PC-3 (cell line): ENCODE measurements around the gene DDX54. TPM values are rescaled to one million over a fixed set of nuclear protein-coding genes. Genes with fewer than 3 reads are reported as not detected.

Experiments used
- ATAC-seq: fragments of 200-7000 bp; cut with Tn5 transposase; 2 replicates; pipeline ENCODE4 v1.9.1; 2020; ENCODE audit warnings: mild to moderate bottlenecking, moderate library complexity
- BruUV-seq: library from RNA; stranded (reverse); fragments of 400-500 nt; replicated peaks from 2 replicates; lab custom pipeline; 2021; lab: Mats Ljungman, UMichigan
- CTCF ChIA-PET: fragments of 300-600 bp; sonication (Branson Sonifier 250); formaldehyde crosslinking; loops from one replicate; lab custom pipeline; 2022; ENCODE audit warnings: antibody characterized with exemption; lab: Charles Lee
- POLR2A ChIA-PET: fragments of 300-600 bp; sonication (Branson Sonifier 250); formaldehyde crosslinking; loops from one replicate; lab custom pipeline; 2022; ENCODE audit warnings: antibody characterized with exemption; ENCODE audit not compliant: unreplicated experiment; lab: Charles Lee
- DNase-seq: peaks from one replicate; pipeline ENCODE4 v3.0.0-alpha.2; 2015
- H2AFZ ChIP-seq: fragments of 300-600 bp; sonication (generic); 2 replicates; pipeline ENCODE4 v1.6.0; 2016; ENCODE audit warnings: antibody characterized with exemption, low read length
- H3F3A ChIP-seq: fragments of 300-600 bp; sonication (generic); one replicate; pipeline ENCODE4 v1.6.0; 2017; ENCODE audit warnings: antibody characterized with exemption, low read length, control low read depth, mild to moderate bottlenecking; ENCODE audit not compliant: unreplicated experiment
- H3K27ac ChIP-seq: fragments of 300-600 bp; sonication (generic); 2 replicates; pipeline ENCODE4 v1.5.1; 2016; ENCODE audit warnings: mild to moderate bottlenecking, low read length
- H3K27me3 ChIP-seq: fragments of 300-600 bp; sonication (generic); 2 replicates; pipeline ENCODE4 v1.6.1; 2016; ENCODE audit warnings: low read length, mixed read lengths
- H3K36me3 ChIP-seq: fragments of 300-600 bp; sonication (generic); 2 replicates; pipeline ENCODE4 v1.6.1; 2016; ENCODE audit warnings: low read depth, mixed run types, low read length, mixed read lengths
- H3K4me1 ChIP-seq: fragments of 300-600 bp; sonication (generic); 2 replicates; pipeline ENCODE4 v1.5.1; 2016; ENCODE audit warnings: low read length; ENCODE audit not compliant: insufficient read depth
- H3K4me2 ChIP-seq: fragments of 300-600 bp; sonication (generic); 2 replicates; pipeline ENCODE4 v1.6.0; 2016; ENCODE audit warnings: low read length
- H3K4me3 ChIP-seq: fragments of 300-600 bp; sonication (generic); 2 replicates; pipeline ENCODE4 v1.5.1; 2016; ENCODE audit warnings: mild to moderate bottlenecking, low read length, mixed read lengths
- H3K79me2 ChIP-seq: fragments of 300-600 bp; sonication (generic); 2 replicates; pipeline ENCODE4 v1.6.1; 2017; ENCODE audit warnings: low read length, mixed read lengths
- H3K9ac ChIP-seq: fragments of 300-600 bp; sonication (generic); 2 replicates; pipeline ENCODE4 v1.6.0; 2016; ENCODE audit warnings: mild to moderate bottlenecking, low read length
- H3K9me2 ChIP-seq: fragments of 300-600 bp; sonication (generic); replicated peaks from 2 replicates; pipeline ENCODE4 v1.6.1; 2016; ENCODE audit warnings: mixed run types, low read length, mixed read lengths
- H3K9me3 ChIP-seq: fragments of 300-600 bp; sonication (generic); 2 replicates; pipeline ENCODE4 v1.6.1; 2016; ENCODE audit warnings: low read length, mixed read lengths
- H4K20me1 ChIP-seq: fragments of 300-600 bp; sonication (generic); 2 replicates; pipeline ENCODE4 v1.6.1; 2016; ENCODE audit warnings: low read length, mixed read lengths
- CTCF ChIP-seq: fragments of 300-600 bp; sonication (generic); conservative IDR thresholded peaks from 2 replicates; pipeline ENCODE4 v1.5.1; 2017; ENCODE audit warnings: antibody characterized with exemption, low read depth, mild to moderate bottlenecking, low read length
- EZH2 ChIP-seq: fragments of 300-600 bp; sonication (generic); IDR thresholded peaks from one replicate; pipeline ENCODE4 v1.6.1; 2017; ENCODE audit warnings: antibody characterized with exemption, mild to moderate bottlenecking, low read length; ENCODE audit not compliant: unreplicated experiment
- EZH2phosphoT487 ChIP-seq: fragments of 300-600 bp; sonication (generic); IDR thresholded peaks from 2 replicates; pipeline ENCODE4 v1.6.1; 2018; ENCODE audit warnings: mild to moderate bottlenecking, antibody characterized with exemption, low read length, borderline replicate concordance
- intact Hi-C: fragments of 100-400 bp; cut with micrococcal nuclease; formaldehyde crosslinking; loops from 2 replicates; pipeline ENCODE4 v1.9.0; 2023
- total RNA-seq: library from RNA; depleted of rRNA; stranded (reverse); fragments of >200 nt; gene quantifications from 2 replicates; pipeline ENCODE4 v1.2.3, GENCODE V29; 2014

Gene DDX54
- total RNA-seq, 1 experiment from 2014 or later = 158 TPM

GRCh38 chr12:113173081-113173698 is 12.1 kb downstream of the DDX54 start:
- ChIA-PET CTCF (no interaction called here), POLR2A (interaction anchor here (0.6 kb wide), 1 partner anchor 184 kb away, joined by 3 read pairs; no protein-coding TSS in a partner anchor)
- Histone ChIP-seq H3K4me3 (no peak overlapping the region), H4K20me1 (0 out of 2 replicates have a peak, but pooled peaks cover 4% of the 10 kb centered on the region), H3K4me1 (no peaks in the 10 kb centered on the region), H3K36me3 (peaks cover 78% of the 10 kb centered on the region), H3K4me2 (no peak overlapping the region), H3K79me2 (no peaks in the 10 kb centered on the region), H3K27me3 (no peaks in the 10 kb centered on the region), H3F3A (no peaks in the 10 kb centered on the region), H3K9me2 (no peaks in the 10 kb centered on the region), H3K27ac (no peak overlapping the region), H3K9ac (no peak overlapping the region), H2AFZ (no peak overlapping the region), H3K9me3 (no peaks in the 10 kb centered on the region)
- TF ChIP-seq CTCF (no peak), EZH2phosphoT487 (no peak), EZH2 (no peak)
- no TSS peak for BruUV-seq
- intact Hi-C loops = no loop called here
- no peak for ATAC-seq
- DNase-seq = no peak

- no peak for ATAC-seq
- POLR2A ChIA-PET = no interaction called here
Measured at GRCh38 chr12:113172185-113172584, 13.1 kb downstream of the DDX54 start.

More at GRCh38 chr12:113172185-113172584, 13.1 kb downstream of the DDX54 start:
- Histone ChIP-seq H3F3A (no peaks in the 10 kb centered on the region), H3K9me3 (no peaks in the 10 kb centered on the region), H3K9ac (no peak overlapping the region), H3K36me3 (peaks cover 76% of the 10 kb centered on the region), H3K4me3 (no peak overlapping the region), H3K9me2 (no peaks in the 10 kb centered on the region), H3K4me2 (no peak overlapping the region), H4K20me1 (0 out of 2 replicates have a peak, but pooled peaks cover 4% of the 10 kb centered on the region), H3K4me1 (no peaks in the 10 kb centered on the region), H2AFZ (no peak overlapping the region), H3K79me2 (no peaks in the 10 kb centered on the region), H3K27ac (no peak overlapping the region), H3K27me3 (no peaks in the 10 kb centered on the region)
- no peak for DNase-seq
- intact Hi-C loops = no loop called here
- CTCF ChIA-PET = no interaction called here
- TF ChIP-seq EZH2 (no peak), EZH2phosphoT487 (no peak), CTCF (no peak)
- BruUV-seq = no TSS peak
